ENCODE measurements around the gene PXDN. TPM values are rescaled to one million over a fixed set of nuclear protein-coding genes. Genes with fewer than 3 reads are reported as not detected.

The PXDN gene
- total and polyA plus RNA-seq, 9 of the 15 experiments (the other 6 are each of a cell fraction or from before 2014, with no cell fraction given): 0.49 TPM; not detected in 8

DNA sequence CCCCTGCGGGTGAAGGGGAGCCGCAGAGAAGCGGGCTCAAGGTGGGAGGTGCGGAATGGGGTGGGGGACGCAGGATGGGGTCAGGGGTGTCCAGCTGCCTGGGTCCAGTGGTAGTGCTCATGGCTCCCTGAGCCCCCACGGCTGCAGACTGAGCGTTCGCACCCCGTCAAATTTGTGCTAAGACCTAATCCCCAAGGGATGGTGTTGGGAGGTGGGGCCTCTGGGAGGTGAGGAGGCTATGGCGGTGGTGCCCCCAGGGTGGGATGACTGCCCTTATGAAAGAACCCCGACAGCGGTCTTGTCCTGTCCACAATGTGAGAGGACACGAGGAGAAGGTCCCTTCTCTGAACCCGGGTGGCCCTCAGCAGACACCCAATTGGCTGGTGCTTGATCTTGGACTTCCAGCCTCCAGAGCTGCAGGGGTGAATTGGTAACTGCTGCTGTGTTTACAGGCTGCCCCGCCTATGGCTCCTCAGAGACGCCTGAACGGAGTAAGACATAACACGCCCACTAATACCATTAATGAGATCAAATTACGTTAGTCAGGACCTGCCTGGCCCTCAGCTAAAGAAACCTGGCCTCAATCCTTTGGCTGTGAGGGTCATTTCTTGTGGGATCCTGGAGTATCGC, 42.6 kb downstream of the PXDN start:
- Histone ChIP-seq H2AFZ (ENCODE audit: low read depth, low read length) (no peak overlapping the region), H3K9ac (ENCODE audit: insufficient read depth in 1 of 2, low read depth in 2 of 2, low read length in 2 of 2) (no peak overlapping the region), H4K20me1 (replicated peaks; ENCODE audit: control insufficient read depth, insufficient read depth, low read length) (no peaks in the 10 kb centered on the region), H3K27ac (ENCODE audit: extremely low read depth, low read depth, low read length) (no peak overlapping the region), H3K36me3 (ENCODE audit: control insufficient read depth, insufficient read depth, low read length) (no peaks in the 10 kb centered on the region), H3K4me2 (ENCODE audit: insufficient read depth, low read length) (no peak overlapping the region), H3K4me1 (replicated peaks in 1 of 2; ENCODE audit: control insufficient read depth in 2 of 2, insufficient read depth in 2 of 2, low read length in 2 of 2) (no peaks in the 10 kb centered on the region), H3K4me3 (no peak overlapping the region), H3K9me1 (ENCODE audit: control insufficient read depth, insufficient read depth, low read length) (no peaks in the 10 kb centered on the region), H3K27me3 (ENCODE audit: control insufficient read depth in 2 of 2, insufficient read depth in 2 of 2, low read length in 2 of 2) (peaks cover 0 to 16% of the 10 kb centered on the region in 2 experiments; a peak in 2 of 5 replicates), H3K79me2 (ENCODE audit: control insufficient read depth, insufficient read depth, low read length) (no peaks in the 10 kb centered on the region), H3K9me3 (replicated peaks; ENCODE audit: control insufficient read depth, insufficient read depth, low read depth, low read length) (no peaks in the 10 kb centered on the region)
- DNase-seq (ENCODE audit: extremely low read depth in 1 of 4, low spot score in 3 of 4) (no peak), FAIRE-seq (no peak), ATAC-seq (no peak)
- BruUV-seq (replicated peaks): no TSS peak
- POLR2A ChIA-PET: no interaction called here
- in situ Hi-C loops (cut with MboI): no loop called here
- WGBS (ENCODE audit: insufficient coverage, low coverage, missing lambda C conversion rate): 0% methylated on average over 17 of the region's 20 CpGs
- intact Hi-C loops (cut with micrococcal nuclease): no loop called here
- CTCF ChIA-PET (ENCODE audit: low intra/inter-chr PET ratio): no interaction called here
- TF ChIP-seq, protein P1, sequence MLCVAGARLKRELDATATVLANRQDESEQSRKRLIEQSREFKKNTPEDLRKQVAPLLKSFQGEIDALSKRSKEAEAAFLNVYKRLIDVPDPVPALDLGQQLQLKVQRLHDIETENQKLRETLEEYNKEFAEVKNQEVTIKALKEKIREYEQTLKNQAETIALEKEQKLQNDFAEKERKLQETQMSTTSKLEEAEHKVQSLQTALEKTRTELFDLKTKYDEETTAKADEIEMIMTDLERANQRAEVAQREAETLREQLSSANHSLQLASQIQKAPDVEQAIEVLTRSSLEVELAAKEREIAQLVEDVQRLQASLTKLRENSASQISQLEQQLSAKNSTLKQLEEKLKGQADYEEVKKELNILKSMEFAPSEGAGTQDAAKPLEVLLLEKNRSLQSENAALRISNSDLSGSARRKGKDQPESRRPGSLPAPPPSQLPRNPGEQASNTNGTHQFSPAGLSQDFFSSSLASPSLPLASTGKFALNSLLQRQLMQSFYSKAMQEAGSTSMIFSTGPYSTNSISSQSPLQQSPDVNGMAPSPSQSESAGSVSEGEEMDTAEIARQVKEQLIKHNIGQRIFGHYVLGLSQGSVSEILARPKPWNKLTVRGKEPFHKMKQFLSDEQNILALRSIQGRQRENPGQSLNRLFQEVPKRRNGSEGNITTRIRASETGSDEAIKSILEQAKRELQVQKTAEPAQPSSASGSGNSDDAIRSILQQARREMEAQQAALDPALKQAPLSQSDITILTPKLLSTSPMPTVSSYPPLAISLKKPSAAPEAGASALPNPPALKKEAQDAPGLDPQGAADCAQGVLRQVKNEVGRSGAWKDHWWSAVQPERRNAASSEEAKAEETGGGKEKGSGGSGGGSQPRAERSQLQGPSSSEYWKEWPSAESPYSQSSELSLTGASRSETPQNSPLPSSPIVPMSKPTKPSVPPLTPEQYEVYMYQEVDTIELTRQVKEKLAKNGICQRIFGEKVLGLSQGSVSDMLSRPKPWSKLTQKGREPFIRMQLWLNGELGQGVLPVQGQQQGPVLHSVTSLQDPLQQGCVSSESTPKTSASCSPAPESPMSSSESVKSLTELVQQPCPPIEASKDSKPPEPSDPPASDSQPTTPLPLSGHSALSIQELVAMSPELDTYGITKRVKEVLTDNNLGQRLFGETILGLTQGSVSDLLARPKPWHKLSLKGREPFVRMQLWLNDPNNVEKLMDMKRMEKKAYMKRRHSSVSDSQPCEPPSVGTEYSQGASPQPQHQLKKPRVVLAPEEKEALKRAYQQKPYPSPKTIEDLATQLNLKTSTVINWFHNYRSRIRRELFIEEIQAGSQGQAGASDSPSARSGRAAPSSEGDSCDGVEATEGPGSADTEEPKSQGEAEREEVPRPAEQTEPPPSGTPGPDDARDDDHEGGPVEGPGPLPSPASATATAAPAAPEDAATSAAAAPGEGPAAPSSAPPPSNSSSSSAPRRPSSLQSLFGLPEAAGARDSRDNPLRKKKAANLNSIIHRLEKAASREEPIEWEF (CRISPR knock-in tag; IDR thresholded peaks at IDR 0.05): no peak
- no peak for TF ChIP-seq ZFPM2 (CRISPR knock-in tag; IDR thresholded peaks at IDR 0.05)
- TF ChIP-seq ARID3A (IDR thresholded peaks at IDR 0.05; ENCODE audit: borderline replicate concordance, low read depth, low read length): no peak
- TF ChIP-seq NFYB (IDR thresholded peaks at IDR 0.05; ENCODE audit: extremely low read depth, insufficient read length): no peak
- no peak for TF ChIP-seq PKNOX1 (IDR thresholded peaks at IDR 0.05)
- no peak for TF ChIP-seq PRMT5 (CRISPR knock-in tag; IDR thresholded peaks at IDR 0.05)
- no peak for TF ChIP-seq ILF3 (IDR thresholded peaks at IDR 0.05; ENCODE audit: borderline replicate concordance)
- TF ChIP-seq CBX2 (IDR thresholded peaks at IDR 0.05; ENCODE audit: insufficient read depth, low read length, poor library complexity, severe bottlenecking): no peak

Data from K562 (cell line).